ENCODE measurements around the gene RAB44.
A peak's percentile ranks its signal among the peaks of the same experiment; 100 is the strongest.

RAB44 gene

DNA sequence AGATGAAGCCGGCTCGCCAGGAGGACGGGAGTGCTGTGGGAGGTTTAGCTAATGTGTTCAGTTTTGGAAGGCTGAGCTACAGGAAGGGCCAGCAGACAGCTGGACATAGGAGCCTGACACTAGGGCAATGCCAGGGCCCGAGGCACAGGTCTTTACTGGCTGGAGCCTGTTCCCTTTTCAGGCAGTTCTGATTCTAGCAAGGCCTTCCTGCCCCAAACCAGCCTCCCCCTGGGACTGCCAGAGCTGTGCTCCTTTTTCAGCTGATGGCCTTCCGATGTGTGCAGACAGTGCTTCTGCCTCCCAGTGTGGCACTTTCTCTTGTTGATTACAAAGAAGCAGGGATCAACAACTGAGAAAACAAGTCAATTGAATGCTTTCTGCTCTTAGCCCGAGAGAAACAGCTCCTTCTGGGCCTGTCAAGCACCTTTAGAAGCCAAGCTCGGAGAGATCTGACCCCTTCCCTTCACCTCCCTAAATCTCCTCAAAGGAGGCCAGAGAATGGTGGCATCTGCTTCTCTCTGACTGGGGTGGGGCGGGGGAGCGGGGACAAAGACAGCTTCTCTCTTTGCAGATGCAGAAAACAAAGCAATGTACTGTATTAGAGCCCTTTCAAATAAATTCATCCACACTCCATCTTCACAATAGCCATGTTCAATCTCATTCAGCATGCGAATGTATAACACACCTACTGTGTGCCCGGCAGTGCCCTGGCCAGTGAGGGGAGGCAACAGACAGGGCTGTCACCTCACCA, 63.2 kb downstream of the RAB44 start:
- TF ChIP-seq, protein P1, sequence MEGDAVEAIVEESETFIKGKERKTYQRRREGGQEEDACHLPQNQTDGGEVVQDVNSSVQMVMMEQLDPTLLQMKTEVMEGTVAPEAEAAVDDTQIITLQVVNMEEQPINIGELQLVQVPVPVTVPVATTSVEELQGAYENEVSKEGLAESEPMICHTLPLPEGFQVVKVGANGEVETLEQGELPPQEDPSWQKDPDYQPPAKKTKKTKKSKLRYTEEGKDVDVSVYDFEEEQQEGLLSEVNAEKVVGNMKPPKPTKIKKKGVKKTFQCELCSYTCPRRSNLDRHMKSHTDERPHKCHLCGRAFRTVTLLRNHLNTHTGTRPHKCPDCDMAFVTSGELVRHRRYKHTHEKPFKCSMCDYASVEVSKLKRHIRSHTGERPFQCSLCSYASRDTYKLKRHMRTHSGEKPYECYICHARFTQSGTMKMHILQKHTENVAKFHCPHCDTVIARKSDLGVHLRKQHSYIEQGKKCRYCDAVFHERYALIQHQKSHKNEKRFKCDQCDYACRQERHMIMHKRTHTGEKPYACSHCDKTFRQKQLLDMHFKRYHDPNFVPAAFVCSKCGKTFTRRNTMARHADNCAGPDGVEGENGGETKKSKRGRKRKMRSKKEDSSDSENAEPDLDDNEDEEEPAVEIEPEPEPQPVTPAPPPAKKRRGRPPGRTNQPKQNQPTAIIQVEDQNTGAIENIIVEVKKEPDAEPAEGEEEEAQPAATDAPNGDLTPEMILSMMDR (IDR thresholded peaks at IDR 0.05; ENCODE audit: borderline replicate concordance, insufficient read depth, low read depth, low read length), result no peak
- H3K4me3 ChIP-seq (ENCODE audit: low read depth, low read length), result no peak overlapping the region

DNA sequence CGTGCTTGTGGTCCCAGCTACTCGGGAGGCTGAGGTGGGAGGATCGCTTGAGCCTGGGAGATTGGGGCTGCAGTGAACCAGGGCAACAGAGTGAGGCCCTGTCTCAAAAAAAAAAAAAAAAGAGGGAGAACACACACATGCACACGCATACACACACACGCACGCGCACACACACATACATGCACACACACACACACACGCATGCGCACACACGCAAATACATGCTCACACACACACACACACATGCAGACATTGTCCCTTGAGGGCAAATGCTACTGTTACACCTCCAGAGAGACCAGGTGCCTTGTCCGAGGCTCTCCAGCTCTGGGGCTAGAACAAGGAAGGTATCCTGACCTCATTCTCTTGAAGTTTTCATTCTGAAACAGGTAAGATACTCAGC, 64.5 kb downstream of the RAB44 start:
- H3K4me3 ChIP-seq (ENCODE audit: low read depth, low read length), result no peak overlapping the region
- TF ChIP-seq, protein P1 (IDR thresholded peaks at IDR 0.05; ENCODE audit: borderline replicate concordance, insufficient read depth, low read depth, low read length), result no peak

DNA sequence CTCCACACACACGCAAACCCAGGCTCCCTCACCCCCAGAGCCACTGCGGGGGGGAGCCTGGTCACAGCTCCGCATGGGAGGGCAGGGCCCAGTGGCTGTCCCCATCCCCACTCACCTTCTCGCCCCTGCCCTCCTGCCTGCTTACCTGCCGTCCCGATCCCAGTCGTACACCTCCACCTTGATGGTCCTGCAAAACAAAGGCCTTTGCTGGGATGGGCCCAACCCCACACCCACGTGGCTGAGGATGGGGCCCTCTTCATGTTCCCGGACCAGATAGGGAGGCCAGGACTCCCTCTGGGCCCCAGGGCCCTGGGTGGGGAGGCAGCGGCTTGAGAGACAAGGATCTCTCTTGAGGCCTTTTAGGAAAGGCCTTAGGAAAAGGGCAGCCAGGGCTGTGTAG, 67.6 kb downstream of the RAB44 start:
- TF ChIP-seq, protein P1 (IDR thresholded peaks at IDR 0.05; ENCODE audit: borderline replicate concordance, insufficient read depth, low read depth, low read length), result no peak
- H3K4me3 ChIP-seq (ENCODE audit: low read depth, low read length), result no peak overlapping the region

- H3K4me3 ChIP-seq (ENCODE audit: low read depth, low read length), result no peak overlapping the region
- TF ChIP-seq, protein P1 (IDR thresholded peaks at IDR 0.05; ENCODE audit: borderline replicate concordance, insufficient read depth, low read depth, low read length), result peak; percentile 89
Observed at GRCh38 chr6:36765594-36766398, 68.2 kb downstream of the RAB44 start.

GRCh38 chr6:36766399-36766945, 68.8 kb downstream of the RAB44 start:
- TF ChIP-seq, protein P1 (IDR thresholded peaks at IDR 0.05; ENCODE audit: borderline replicate concordance, insufficient read depth, low read depth, low read length), result no peak
- H3K4me3 ChIP-seq (ENCODE audit: low read depth, low read length), result no peak overlapping the region

DNA sequence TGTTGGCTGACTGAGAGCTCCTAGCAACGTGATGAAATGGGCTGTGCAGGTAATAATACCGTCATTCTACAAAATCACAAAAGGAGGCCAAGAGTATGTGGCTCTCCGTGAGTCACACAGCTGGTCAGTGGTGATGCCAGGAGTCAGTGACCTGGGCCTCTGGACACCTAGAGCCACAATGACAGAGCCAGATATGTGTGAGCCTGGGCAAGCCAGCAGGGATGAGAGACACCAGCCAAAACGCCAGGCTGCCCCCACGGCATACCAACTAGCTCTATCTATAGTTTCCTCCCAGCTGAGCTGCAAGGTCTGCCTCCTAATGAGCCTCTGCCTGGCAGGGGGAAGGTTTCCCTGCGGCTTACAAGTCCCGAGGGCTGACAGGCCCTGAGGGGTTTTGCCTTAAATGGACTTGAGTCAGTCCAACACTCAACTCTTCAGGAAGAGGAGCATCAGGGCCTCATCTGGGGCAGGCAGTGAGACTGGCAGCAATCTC, 71.6 kb downstream of the RAB44 start:
- TF ChIP-seq, protein P1 (IDR thresholded peaks at IDR 0.05; ENCODE audit: borderline replicate concordance, insufficient read depth, low read depth, low read length), result no peak
- H3K4me3 ChIP-seq (ENCODE audit: low read depth, low read length), result no peak overlapping the region

Measured in GM12875 (cell line).